ENCODE measurements around the gene SLC7A14.

- TF ChIP-seq POLR2AphosphoS5 (IDR thresholded peaks at IDR 0.05; ENCODE audit: low read depth, low read length), result no peak
- no peak for TF ChIP-seq POLR2A (IDR thresholded peaks at IDR 0.05; ENCODE audit: low read depth, low read length)
These were observed 23.8 kb downstream of the SLC7A14 start for GRCh38 chr3:170562080-170562479.
